Endothelial cell of hepatic sinusoid (primary cell): ENCODE measurements around the gene TGFB3.
"Not testable (repeated sequence)": the region's sequence is repeated elsewhere in the genome, so short reads cannot be mapped to it uniquely, and the experiment has no call there.

Experiments
- in situ Hi-C: cut with HindIII; loops from 2 replicates; pipeline ENCODE4 v1.10.0; 2017; ENCODE audit warnings: low sequenced_read_pairs

TGFB3 gene

GRCh38 chr14:75981426-75982265 lies at the start of gene TGFB3:
Gene TGFB3 (minus strand): TSS chr14:75981995. CDS start chr14:75980893, 1,102 bp downstream.
- in situ Hi-C loops: no loop called here

- in situ Hi-C loops: no loop called here
Measured at GRCh38 chr14:76024211-76024907, 42.6 kb upstream of the TGFB3 start.

GRCh38 chr14:76023757-76024156 lies 42.0 kb upstream of the TGFB3 start:
- in situ Hi-C loops: no loop called here

- in situ Hi-C loops: no loop called here
Measured at GRCh38 chr14:76022991-76023390, 41.2 kb upstream of the TGFB3 start.

DNA sequence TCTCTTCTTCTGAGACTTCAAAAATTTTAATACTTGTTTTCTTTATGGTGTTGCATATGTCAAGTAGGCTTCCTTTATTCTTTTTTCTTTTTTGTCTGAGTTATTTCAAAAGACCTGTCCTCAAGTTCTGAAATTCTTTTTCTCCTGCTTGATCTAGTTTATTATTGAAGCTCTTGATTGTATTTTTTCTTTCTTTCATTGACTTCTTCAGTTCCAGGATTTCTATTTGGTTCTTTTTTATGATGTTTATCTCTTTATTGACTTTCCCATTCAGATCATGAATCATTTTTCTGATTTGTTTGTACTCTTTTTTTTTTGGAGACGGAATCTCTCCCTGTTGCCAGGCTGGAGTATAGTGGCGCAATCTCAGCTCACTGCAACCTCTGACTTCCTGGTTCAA lies 37.9 kb upstream of the TGFB3 start:
- in situ Hi-C loops: no loop called here

- in situ Hi-C loops: no loop called here
Measured at GRCh38 chr14:76015668-76016067, 33.9 kb upstream of the TGFB3 start.

- in situ Hi-C loops: no loop called here
Measured at GRCh38 chr14:76015191-76015590, 33.4 kb upstream of the TGFB3 start.

DNA sequence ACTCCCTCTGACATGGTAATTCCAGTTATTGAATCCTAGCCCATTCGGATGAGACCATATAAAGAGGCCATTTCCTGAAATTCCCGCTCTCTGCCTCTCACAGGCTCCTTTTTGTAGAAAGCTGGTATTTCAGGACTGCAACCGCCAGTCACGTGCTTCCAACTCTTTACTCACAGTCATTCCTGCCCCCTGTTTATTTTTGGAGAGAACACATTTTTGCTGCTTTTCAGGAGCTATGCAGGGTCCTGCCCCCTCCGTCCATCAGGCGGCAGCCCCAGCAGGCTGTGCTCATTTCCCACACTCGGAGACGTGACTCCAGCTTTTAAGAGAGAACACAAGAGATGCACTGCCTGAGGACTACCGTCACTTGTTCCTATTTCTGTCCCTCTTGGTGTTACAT lies 30.6 kb upstream of the TGFB3 start:
- in situ Hi-C loops: no loop called here

- in situ Hi-C loops: no loop called here
Measured at GRCh38 chr14:76011930-76012329, 30.1 kb upstream of the TGFB3 start.

DNA sequence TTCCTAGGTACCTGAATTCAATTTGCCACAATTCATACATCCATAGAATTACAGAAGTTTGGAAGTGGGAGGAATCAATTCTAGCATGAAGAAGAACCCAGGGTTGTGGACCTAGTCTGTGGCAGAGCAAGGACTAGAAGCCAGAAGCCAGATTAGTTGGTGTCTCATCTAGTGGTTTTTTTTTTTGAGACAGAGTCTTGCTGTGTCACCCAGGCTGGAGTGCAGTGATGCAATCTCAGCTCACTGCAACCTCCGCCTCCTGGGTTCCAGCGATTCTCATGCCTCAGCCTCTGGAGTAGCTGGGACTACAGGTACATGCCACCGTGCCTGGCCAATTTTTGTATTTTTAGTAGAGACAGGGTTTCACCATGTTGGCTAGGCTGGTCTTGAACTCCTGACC lies 27.8 kb upstream of the TGFB3 start:
- in situ Hi-C loops: not testable (repeated sequence)

DNA sequence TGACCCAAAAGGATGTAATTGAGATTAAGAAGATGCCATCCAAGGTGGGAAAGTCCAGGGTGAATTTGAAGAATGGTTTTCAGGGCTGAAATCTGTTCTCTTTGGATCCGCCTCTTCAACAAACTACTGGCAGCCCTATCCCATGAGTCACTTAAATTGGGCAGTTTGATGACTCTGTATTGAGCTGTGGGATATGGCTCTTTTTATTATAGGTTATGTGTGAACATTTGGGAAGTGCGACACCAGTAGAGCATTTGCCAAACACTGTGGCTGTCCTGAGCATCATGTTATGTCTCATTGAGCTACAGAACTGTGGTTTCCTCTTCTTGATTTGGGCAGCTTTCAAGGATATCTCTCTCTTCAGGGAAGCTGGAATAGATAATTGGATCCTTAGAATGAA lies 26.1 kb upstream of the TGFB3 start:
- in situ Hi-C loops: no loop called here

- in situ Hi-C loops: no loop called here
Measured at GRCh38 chr14:76007379-76007778, 25.6 kb upstream of the TGFB3 start.

- in situ Hi-C loops: no loop called here
Measured at GRCh38 chr14:76006253-76006652, 24.5 kb upstream of the TGFB3 start.

GRCh38 chr14:76002383-76002782 lies 20.6 kb upstream of the TGFB3 start:
- in situ Hi-C loops: no loop called here

- in situ Hi-C loops: no loop called here
Measured at GRCh38 chr14:75999511-76000190, 17.9 kb upstream of the TGFB3 start.

DNA sequence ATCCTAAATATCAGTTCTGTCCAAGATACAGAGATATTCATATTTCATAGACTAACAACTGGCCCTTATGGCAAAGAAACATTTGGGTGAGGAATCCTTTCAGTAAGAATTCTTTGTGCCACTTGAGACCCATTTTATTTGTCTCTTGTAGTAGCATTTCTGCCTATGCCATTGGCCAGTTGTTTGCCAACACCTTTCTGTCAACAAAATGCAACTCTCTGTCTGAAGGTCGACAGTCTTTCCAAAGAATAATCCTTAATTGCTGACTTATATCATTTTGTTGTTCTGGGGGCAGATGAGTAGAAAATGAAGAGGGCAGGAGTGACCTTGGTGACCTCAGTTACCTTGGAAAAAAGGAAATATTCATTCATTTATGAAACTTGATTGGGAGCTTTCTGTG lies 14.7 kb upstream of the TGFB3 start:
- in situ Hi-C loops: no loop called here

DNA sequence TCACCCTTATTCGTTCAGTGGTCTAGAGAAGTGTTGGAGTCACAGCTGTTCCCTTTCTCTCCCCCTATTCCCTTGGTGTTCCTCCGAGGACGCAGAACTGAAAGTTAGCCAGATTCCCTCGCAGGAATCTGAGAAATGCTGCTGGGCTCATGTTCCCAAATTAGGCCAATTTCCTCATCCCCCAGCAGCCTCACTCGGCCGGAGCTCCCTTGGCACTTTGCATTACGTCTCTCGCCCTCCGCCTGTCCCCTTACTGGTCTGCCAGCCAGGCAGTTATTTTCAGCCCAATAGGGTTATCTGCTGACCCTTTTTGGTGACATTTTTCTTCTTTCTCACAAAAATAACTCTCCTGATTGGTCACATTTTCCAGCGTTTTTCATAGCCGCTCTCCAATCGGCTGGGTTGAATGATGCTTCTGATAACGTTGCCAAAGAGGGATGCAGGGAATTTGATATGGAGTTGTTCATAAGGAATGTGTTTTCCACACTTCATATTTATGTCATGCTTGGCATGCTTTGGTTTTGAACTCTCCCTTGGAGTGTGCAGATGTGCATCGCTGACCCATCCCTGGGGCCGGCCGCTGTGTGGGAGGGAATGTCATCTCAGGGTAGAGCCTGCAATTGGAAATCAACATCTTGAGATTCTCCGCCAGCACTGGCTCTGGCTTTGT lies 13.7 kb upstream of the TGFB3 start:
- in situ Hi-C loops: no loop called here

- in situ Hi-C loops: no loop called here
Measured at GRCh38 chr14:75993567-75994041, 11.8 kb upstream of the TGFB3 start.

DNA sequence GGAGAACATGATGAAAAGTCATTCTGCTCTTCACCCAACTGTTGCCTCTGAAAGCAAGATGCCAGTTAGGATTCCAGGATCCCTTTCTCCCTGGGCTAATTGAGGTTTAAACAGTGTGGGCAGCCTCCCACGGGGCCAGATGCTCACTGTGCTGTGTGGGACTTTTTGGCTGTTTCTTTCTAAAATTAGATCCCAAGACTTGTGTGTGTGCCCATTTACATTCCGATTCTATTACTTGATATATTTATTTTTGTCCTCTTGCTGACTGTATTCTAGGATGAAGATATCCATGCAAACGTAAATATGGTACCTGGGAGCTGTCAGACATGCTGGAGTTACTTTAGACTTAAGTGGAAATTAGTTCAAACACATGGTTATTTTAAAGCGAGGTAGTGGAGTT lies 10.0 kb upstream of the TGFB3 start:
- in situ Hi-C loops: no loop called here

GRCh38 chr14:75990297-75990696 lies 8.5 kb upstream of the TGFB3 start:
- in situ Hi-C loops: no loop called here

DNA sequence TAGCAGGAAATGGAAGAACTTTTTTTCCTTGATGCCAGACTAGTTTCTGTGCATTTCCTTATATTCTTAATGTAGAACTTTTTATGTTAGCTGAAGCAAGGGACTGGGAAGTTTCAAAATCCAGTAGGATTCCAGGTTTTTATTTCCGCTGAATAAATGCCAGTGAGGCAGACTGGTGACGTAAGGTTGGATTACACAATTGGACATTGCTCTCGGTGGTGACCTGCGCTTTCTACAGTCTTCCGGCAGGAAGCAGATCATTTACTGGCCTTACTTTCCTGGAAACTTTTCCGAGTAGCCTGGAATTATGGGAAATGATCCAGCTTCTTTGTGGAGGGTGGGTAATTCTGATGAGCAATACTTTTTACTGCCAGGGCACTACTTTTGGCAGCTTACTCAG lies 7.3 kb upstream of the TGFB3 start:
- in situ Hi-C loops: no loop called here
